SK-N-SH (cell line): ENCODE measurements around the gene TMEM129. TPM values are rescaled to one million over a fixed set of nuclear protein-coding genes. Genes with fewer than 3 reads are reported as not detected.
A peak's percentile ranks its signal among the peaks of the same experiment; 100 is the strongest.

Experiments
- CTCF ChIA-PET: fragments of 300-600, 350-600 bp; formaldehyde crosslinking; extraction: SDS; loops from one replicate; lab custom pipeline; 2021; lab: Yijun Ruan, JAX
- POLR2A ChIA-PET: fragments of 350-600 bp; sonication (Branson Sonifier 250); formaldehyde crosslinking; extraction: SDS; loops from one replicate; lab custom pipeline; 2020; ENCODE audit warnings: antibody characterized with exemption, inconsistent platforms; lab: Yijun Ruan, JAX
- DNase-seq: peaks from one replicate; pipeline ENCODE4 v3.0.0; 2012
- H2AFZ ChIP-seq: fragments of 200-600 bp; sonication (generic); 2 replicates; pipeline ENCODE4 v1.8.1; 2016; ENCODE audit warnings: antibody characterized with exemption, mild to moderate bottlenecking, low read depth
- H3F3A ChIP-seq: fragments of 200-600 bp; sonication (generic); replicated peaks from 2 replicates; pipeline ENCODE3; 2016; ENCODE audit warnings: antibody characterized with exemption, mild to moderate bottlenecking; ENCODE audit not compliant: insufficient read depth
- H3K27ac ChIP-seq, 2 experiments: fragments of 200-500 bp in 1 of 2; fragments of 200-600 bp in 1 of 2; sonication (Bioruptor generic) in 1 of 2; sonication (generic), shearing (Covaris generic) in 1 of 2; 2 replicates each; pipeline versions ENCODE4 v1.5.1 to v1.6.1; 2014 to 2016; ENCODE audit warnings: low read depth in 2 of 2, inconsistent platforms in 1 of 2, low read length in 1 of 2, mild to moderate bottlenecking in 1 of 2, mixed read lengths in 1 of 2
- H3K27me3 ChIP-seq: fragments of 200-600 bp; sonication (generic), shearing (Covaris generic); 2 replicates; pipeline ENCODE4 v1.6.1; 2016; ENCODE audit warnings: mixed run types; ENCODE audit not compliant: insufficient read depth
- H3K36me3 ChIP-seq, 2 experiments: fragments of 200-500 bp in 1 of 2; fragments of 200-600 bp in 1 of 2; sonication (Bioruptor generic) in 1 of 2; sonication (generic) in 1 of 2; replicated peaks in 1 of 2; 2 replicates each; pipeline versions ENCODE3 to v1.5.1; 2014 to 2016; ENCODE audit warnings: low read length in 1 of 2, mild to moderate bottlenecking in 1 of 2; ENCODE audit not compliant: insufficient read depth in 2 of 2, control insufficient read depth in 1 of 2
- H3K4me1 ChIP-seq, 2 experiments: fragments of 200-500 bp in 1 of 2; fragments of 200-600 bp in 1 of 2; sonication (Bioruptor generic) in 1 of 2; sonication (generic), shearing (Covaris generic) in 1 of 2; 2 replicates each; pipeline versions ENCODE4 v1.5.1 to v1.6.1; 2014 to 2016; ENCODE audit warnings: low read depth in 1 of 2, low read length in 1 of 2, mixed run types in 1 of 2; ENCODE audit not compliant: insufficient read depth in 2 of 2, control insufficient read depth in 1 of 2
- H3K4me2 ChIP-seq: fragments of 200-600 bp; sonication (generic), shearing (Covaris generic); 2 replicates; pipeline ENCODE4 v1.6.1; 2017; ENCODE audit warnings: mixed run types
- H3K4me3 ChIP-seq, 2 experiments: fragments of 200-500 bp in 1 of 2; fragments of 200-600 bp in 1 of 2; sonication (Bioruptor generic) in 1 of 2; sonication (generic), shearing (Covaris generic) in 1 of 2; 2 replicates each; pipeline versions ENCODE4 v1.5.1 to v1.8.1; 2014 to 2016; ENCODE audit warnings: low read depth in 2 of 2, inconsistent platforms in 1 of 2, low read length in 1 of 2, mild to moderate bottlenecking in 1 of 2, mixed read lengths in 1 of 2, moderate library complexity in 1 of 2
- H3K79me2 ChIP-seq: fragments of 200-600 bp; sonication (generic); 2 replicates; pipeline ENCODE4 v1.8.1; 2017; ENCODE audit warnings: mild to moderate bottlenecking; ENCODE audit not compliant: insufficient read depth
- H3K9ac ChIP-seq: fragments of 200-600 bp; sonication (generic); 2 replicates; pipeline ENCODE4 v1.6.1; 2017; ENCODE audit warnings: mixed run types
- H3K9me2 ChIP-seq: fragments of 200-600 bp; sonication (generic); 2 replicates; pipeline ENCODE4 v1.6.1; 2017; ENCODE audit warnings: mixed run types
- H3K9me3 ChIP-seq: fragments of 200-600 bp; sonication (generic); 2 replicates; pipeline ENCODE4 v1.6.1; 2017; ENCODE audit warnings: mixed run types, mild to moderate bottlenecking, moderate library complexity
- H4K20me1 ChIP-seq: fragments of 200-600 bp; sonication (generic); 2 replicates; pipeline ENCODE4 v1.6.1; 2017; ENCODE audit warnings: mild to moderate bottlenecking, mixed run types; ENCODE audit not compliant: insufficient read depth
- ELF1 ChIP-seq: IDR thresholded peaks from 2 replicates; pipeline ENCODE4 v1.4.0; 2012
- FOSL2 ChIP-seq: IDR thresholded peaks from 2 replicates; pipeline ENCODE4 v1.4.0; 2012; ENCODE audit warnings: low read depth, mild to moderate bottlenecking, moderate library complexity, borderline replicate concordance
- FOXJ3 ChIP-seq: sonication (generic); formaldehyde crosslinking; IDR thresholded peaks from 2 replicates; pipeline ENCODE4 v1.5.1; 2020; ENCODE audit warnings: mild to moderate bottlenecking, missing genetic modification reagents
- IRF3 ChIP-seq: fragments of 150-350 bp; IDR thresholded peaks from 2 replicates; pipeline ENCODE4 v1.6.1; 2016; ENCODE audit warnings: mild to moderate bottlenecking, low read depth, low read length
- MXI1 ChIP-seq: IDR thresholded peaks from 2 replicates; pipeline ENCODE4 v1.6.1; 2012; ENCODE audit warnings: mild to moderate bottlenecking, low read depth, low read length, improper control_type of control experiment
- NFIC ChIP-seq: IDR thresholded peaks from 2 replicates; pipeline ENCODE4 v1.4.0; 2012; ENCODE audit warnings: borderline replicate concordance
- POLR2AphosphoS5 ChIP-seq: IDR thresholded peaks from 2 replicates; pipeline ENCODE4 v1.6.1; 2012; ENCODE audit warnings: low read depth, low read length
- RCOR1 ChIP-seq: fragments of 150-350 bp; IDR thresholded peaks from 2 replicates; pipeline ENCODE4 v1.6.1; 2017; ENCODE audit warnings: antibody characterized with exemption, low read length
- REST ChIP-seq: IDR thresholded peaks from 2 replicates; pipeline ENCODE4 v1.6.1; 2012; ENCODE audit warnings: mild to moderate bottlenecking, low read depth, low read length, moderate library complexity
- RFX5 ChIP-seq: IDR thresholded peaks from 2 replicates; pipeline ENCODE4 v1.6.1; 2012; ENCODE audit warnings: mild to moderate bottlenecking, improper control_type of control experiment, low read length
- TCF12 ChIP-seq: IDR thresholded peaks from 2 replicates; pipeline ENCODE4 v1.4.0; 2012
- TEAD4 ChIP-seq: IDR thresholded peaks from 2 replicates; pipeline ENCODE4 v1.4.0; 2012; ENCODE audit warnings: mild to moderate bottlenecking, borderline replicate concordance; ENCODE audit not compliant: insufficient read depth
- USF1 ChIP-seq: IDR thresholded peaks from 2 replicates; pipeline ENCODE4 v1.4.0; 2012; ENCODE audit warnings: low read depth, borderline replicate concordance
- WGBS: methylation state at CpG from one replicate; pipeline ENCODE4 v1.1.6; 2017; ENCODE audit warnings: low lambda C conversion rate; 5-methylcytosine and 5-hydroxymethylcytosine counted together
- polyA plus RNA-seq, 3 experiments: library from polyadenylated mRNA; depleted of rRNA; stranded (reverse); fragments of >200 nt; gene quantifications; 2 replicates each; pipeline ENCODE4 v1.2.3, GENCODE V29; 2012
- TF ChIP-seq, protein P1 (sequence below): fragments of 200-600 bp; sonication (generic); IDR thresholded peaks from 2 replicates; pipeline ENCODE4 v1.6.1; 2017; ENCODE audit warnings: antibody characterized with exemption, mild to moderate bottlenecking, moderate library complexity

Gene TMEM129
- polyA plus RNA-seq, 1 of the 3 experiments (the other 2 are of a cell fraction), result 36.5 TPM

DNA sequence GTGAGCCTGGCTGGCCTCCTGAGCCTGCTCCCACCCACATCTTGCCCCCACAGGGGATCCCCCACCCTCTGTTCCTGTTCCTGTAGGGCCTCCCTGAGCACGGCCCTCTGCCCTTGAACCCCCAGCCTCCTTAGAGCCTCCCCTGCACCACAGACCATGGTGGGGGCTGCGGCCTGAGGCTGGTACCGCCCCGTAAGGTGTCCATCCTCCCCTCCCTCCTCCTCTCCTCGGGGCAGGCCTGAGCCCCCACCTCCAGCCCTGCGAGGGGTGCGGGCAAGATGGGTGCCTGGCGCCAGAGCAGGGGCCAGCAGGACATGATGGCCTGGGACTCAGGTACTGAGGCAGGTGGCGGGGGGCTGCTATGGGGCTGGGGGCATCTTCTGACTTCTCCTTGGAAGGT lies 43.5 kb upstream of the TMEM129 start:
- Histone ChIP-seq H3K27ac (no peak overlapping the region), H3K27me3 (no peaks in the 10 kb centered on the region), H4K20me1 (no peaks in the 10 kb centered on the region), H3F3A (no peaks in the 10 kb centered on the region), H3K4me2 (no peak overlapping the region), H3K9me2 (no peaks in the 10 kb centered on the region), H3K9me3 (no peaks in the 10 kb centered on the region), H3K4me1 (peaks cover 0 to 12% of the 10 kb centered on the region in 2 experiments; a peak in 1 of 4 replicates), H3K4me3 (no peak overlapping the region), H3K36me3 (no peaks in the 10 kb centered on the region), H2AFZ (no peak overlapping the region), H3K9ac (no peak overlapping the region), H3K79me2 (no peaks in the 10 kb centered on the region)
- TF ChIP-seq POLR2AphosphoS5 (no peak), MXI1 (no peak)
- CTCF ChIA-PET, result interaction anchor here (0.7 to 4.1 kb wide), 5 partner anchors 9 to 20 kb away, joined by 3 to 19 read pairs (median 5); no protein-coding TSS in a partner anchor
- POLR2A ChIA-PET, result no interaction called here
- DNase-seq, result peak; percentile 39
- 84% methylated on average over 5 of the region's 9 CpGs for WGBS

DNA sequence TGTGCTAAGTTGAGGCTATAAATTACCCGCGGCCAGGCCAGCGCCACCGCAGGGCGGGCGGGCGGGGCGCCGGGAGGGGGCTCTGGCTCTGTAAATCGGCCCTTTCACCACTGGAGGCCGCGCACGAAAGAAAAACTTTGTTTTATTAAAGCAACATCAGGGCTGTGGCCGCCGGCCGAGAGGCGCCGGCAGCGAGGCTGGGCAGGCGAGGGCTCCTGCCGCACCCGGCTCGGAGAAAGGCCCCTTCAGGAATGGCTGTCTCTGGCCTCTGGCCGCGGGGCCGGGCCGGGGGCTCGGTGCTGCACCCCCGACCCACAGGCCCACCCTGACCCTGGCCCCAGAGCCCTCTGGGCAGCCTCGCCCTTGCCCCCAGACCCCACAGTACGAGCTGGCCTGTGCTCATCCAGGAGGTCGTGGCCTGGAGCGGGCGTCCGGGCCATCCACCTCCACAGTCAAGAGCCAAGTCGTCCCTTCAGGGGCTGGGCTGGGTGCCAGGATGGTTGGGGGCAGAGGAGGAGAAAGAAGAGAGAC lies 42.5 kb upstream of the TMEM129 start:
- no peaks in the 10 kb centered on the region for H3K9me2 ChIP-seq
- peaks cover 0 to 12% of the 10 kb centered on the region in 2 experiments; a peak in 1 of 4 replicates for H3K4me1 ChIP-seq
- H3K4me3 ChIP-seq, result no peak overlapping the region
- H3K27me3 ChIP-seq, result no peaks in the 10 kb centered on the region
- no peaks in the 10 kb centered on the region for H3K9me3 ChIP-seq
- H3K79me2 ChIP-seq, result no peaks in the 10 kb centered on the region
- no peak for TF ChIP-seq RFX5
- no peak for TF ChIP-seq TCF12
- TF ChIP-seq, protein P1, sequence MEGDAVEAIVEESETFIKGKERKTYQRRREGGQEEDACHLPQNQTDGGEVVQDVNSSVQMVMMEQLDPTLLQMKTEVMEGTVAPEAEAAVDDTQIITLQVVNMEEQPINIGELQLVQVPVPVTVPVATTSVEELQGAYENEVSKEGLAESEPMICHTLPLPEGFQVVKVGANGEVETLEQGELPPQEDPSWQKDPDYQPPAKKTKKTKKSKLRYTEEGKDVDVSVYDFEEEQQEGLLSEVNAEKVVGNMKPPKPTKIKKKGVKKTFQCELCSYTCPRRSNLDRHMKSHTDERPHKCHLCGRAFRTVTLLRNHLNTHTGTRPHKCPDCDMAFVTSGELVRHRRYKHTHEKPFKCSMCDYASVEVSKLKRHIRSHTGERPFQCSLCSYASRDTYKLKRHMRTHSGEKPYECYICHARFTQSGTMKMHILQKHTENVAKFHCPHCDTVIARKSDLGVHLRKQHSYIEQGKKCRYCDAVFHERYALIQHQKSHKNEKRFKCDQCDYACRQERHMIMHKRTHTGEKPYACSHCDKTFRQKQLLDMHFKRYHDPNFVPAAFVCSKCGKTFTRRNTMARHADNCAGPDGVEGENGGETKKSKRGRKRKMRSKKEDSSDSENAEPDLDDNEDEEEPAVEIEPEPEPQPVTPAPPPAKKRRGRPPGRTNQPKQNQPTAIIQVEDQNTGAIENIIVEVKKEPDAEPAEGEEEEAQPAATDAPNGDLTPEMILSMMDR, result no peak
- TF ChIP-seq POLR2AphosphoS5, result no peak
- TF ChIP-seq ELF1, result no peak
- no peak for TF ChIP-seq RCOR1
- no peak for TF ChIP-seq NFIC
- TF ChIP-seq TEAD4, result no peak
- no peak for TF ChIP-seq FOSL2
- TF ChIP-seq USF1, result no peak
- no peak for TF ChIP-seq FOXJ3 (CRISPR knock-in tag)
- no peak for TF ChIP-seq REST
- no peak for TF ChIP-seq IRF3
- TF ChIP-seq MXI1, result no peak
- no peaks in the 10 kb centered on the region for H3K36me3 ChIP-seq
- no CpG with 5 or more reads among the region's 36 CpGs for WGBS
- H4K20me1 ChIP-seq, result no peaks in the 10 kb centered on the region
- no peaks in the 10 kb centered on the region for H3F3A ChIP-seq
- no peak overlapping the region for H3K4me2 ChIP-seq
- DNase-seq, result peak; percentile 39
- ChIA-PET CTCF (interaction anchor here (0.8 to 4.1 kb wide), 4 partner anchors 8 to 136 kb away, joined by 3 to 19 read pairs (median 5); no protein-coding TSS in a partner anchor), POLR2A (no interaction called here)
- H3K9ac ChIP-seq, result no peak overlapping the region
- H3K27ac ChIP-seq, result no peak overlapping the region
- no peak overlapping the region for H2AFZ ChIP-seq
